Activated naive CD4-positive, alpha-beta T cell treated with anti-CD3 and anti-CD28 coated beads, Interleukin-2, amount 50 U/mL, for 16 hours (primary cell): Measurements from ENCODE around the gene VWA8.
A peak's percentile ranks its signal among the peaks of the same experiment; 100 is the strongest.
"Not testable (repeated sequence)": the region's sequence is repeated elsewhere in the genome, so short reads cannot be mapped to it uniquely, and the experiment has no call there.

Experiments used
- DNase-seq: peaks from one replicate; pipeline ENCODE4 v3.0.0-alpha.2; 2020

Gene VWA8

DNA sequence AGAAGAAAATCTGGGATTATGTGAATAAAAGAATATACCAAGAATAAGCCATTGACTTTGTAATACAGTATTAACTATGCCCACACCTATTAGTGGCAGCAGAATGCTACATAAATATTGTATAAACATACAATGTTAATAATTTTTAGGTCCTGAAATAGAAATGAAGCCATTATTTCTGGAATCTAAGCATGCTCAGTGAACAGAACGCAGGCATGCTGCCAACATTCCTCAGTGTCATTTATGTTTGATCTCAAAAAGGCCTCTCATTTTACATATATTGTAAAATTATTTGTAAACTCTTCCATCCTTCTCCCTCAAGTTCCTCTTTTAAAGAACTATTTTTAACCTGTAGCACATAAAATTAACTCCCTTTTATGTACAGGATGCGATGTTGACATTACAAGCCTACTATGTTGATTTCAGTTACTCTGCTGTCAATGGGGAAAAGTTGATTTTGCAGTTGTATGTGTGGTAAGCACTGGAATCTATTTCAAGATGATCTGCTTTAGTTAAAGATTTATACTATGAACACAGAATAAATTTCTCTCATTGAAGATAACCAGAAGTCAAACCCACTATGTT is 118.8 kb downstream of the VWA8 start:
- DNase-seq = no peak

DNA sequence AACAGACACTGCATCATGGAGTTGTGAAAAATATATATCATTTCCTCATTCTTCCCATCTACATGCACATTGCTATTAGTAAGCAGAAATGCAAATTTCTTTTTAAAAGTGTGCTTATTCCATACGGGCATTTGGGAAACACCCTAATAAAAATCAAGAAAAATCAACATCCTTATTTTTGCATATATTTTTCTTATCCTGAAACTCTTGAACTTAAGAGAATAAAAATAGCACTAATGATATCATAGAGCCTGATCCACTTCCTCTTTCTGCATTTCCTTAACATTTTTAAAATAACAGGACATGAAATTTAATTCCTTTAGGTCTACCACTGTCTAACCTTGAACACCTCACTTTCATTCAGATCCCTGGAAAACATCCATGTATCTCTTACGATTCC is 123.3 kb downstream of the VWA8 start:
- no peak for DNase-seq

DNA sequence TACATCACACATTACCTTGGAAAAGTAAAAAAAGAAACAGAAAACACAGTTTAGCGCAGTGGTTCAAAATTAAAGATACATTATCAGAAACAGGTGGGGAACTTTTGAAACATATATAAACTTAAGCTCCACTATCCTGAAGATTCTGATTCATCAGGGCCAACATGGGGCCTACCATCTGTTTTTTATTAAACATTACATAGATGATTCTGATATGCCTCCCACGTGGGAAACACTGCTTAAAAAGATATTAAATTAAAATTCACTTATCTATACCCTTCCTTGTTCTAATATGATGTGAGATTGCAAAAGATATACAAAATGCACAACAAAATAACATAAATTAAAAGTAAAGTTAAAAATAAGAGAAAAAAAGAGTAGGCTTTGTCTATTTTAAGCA is 125.0 kb downstream of the VWA8 start:
- no peak for DNase-seq

DNA sequence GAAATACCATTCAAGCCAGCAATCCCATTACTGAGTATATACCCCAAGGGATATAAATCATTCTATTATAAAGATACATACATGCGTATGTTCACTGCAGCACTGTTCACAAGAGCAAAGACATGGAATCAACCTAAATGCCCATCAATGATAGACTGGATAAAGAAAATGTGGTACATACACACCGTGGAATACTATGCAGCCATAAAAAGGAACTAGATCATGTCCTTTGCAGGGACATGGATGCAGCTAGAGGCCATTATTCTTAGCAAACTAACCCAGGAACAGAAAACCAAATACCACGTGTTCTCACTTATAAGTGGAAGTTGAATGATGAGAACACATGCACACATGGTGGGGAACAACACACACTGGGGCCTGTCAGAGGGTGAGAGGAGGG is 126.2 kb downstream of the VWA8 start:
- not testable (repeated sequence) for DNase-seq

DNA sequence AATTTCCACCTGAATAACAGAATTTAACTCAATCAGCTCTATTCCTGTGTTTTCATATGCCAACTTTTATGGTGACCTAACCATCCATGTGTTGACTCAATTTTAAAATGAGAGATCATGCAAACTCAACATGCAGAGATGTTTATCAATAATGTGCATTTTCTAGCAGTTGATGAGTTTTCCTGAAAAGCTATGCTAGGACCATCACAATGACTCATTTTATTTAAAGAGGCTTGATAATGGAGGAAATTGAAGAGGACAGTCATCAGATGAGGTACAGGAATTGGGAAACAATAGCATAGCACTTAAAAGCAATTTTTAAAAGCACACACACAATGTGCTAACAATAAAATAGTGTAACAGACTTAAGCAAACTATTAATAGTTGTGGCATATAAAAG is 127.1 kb downstream of the VWA8 start:
- DNase-seq = no peak

DNA sequence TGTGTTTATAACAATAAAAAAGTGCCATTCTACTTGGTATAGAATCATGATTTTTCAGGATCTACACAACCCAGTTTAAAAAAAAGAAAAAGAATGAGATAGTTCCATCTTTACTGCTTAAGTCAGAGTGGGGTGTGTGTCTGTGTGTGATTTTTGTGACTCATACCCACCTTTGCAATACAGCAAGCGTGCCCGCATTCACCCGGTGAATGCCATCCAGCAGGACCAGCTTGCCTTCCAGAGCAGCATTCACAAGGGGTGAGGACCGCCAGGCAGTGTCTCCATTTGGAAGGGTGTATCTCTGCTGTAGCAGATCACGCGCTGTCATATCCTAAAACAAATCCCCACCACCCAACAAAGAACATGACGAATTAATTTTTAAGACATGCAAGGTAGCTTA is 127.7 kb downstream of the VWA8 start:
- DNase-seq = no peak

DNA sequence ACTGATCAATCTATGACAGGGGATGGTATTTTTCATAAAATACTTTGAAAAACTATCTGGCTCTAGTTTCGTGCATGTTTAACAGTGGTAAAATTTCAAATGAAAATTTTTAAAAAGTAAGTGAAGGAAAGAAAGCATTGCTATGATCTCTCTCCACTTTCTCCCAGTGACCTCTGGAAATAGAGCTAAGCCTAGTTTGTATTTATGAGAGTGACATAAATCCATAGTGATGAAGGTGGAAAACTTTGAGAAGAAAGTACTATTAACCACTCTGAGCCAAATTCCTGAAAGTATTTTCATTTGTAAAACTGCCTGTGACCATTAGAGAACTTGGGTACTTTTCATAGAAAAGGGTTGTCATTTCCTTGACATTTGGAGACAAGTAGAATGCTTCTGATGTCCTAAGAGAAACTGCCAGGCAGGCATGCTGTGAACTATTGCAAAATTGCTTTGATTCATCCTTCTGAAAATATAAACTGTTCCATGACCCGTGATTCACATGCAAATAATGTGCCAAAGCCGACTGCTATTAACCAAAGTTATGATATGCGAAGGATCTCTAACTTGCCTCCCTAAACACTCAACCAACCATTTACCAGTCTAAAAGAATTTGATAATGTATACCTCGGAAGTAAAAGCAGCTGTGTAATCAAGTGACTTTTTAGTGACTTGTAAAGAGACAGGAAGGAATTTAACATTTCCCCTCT is 133.2 kb downstream of the VWA8 start:
- no peak for DNase-seq

DNA sequence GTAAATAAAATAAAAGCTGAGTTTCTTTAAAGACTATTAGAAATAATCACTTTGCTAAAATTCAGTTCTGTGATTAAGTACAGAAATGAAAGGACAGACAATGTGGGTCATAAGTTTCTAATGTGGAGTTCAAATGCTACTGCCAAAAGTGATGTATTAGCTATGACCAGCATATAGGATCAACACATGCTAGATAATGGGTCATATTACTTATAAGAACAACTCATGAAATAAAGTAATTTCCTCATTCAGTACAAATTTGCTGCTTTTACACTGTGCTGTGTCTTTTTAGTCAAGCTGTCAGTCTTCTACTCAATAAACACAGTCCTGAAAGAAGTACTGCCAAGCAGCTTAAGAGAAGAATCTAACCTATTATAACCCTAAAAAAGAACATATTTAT is 135.2 kb downstream of the VWA8 start:
- no peak for DNase-seq

DNA sequence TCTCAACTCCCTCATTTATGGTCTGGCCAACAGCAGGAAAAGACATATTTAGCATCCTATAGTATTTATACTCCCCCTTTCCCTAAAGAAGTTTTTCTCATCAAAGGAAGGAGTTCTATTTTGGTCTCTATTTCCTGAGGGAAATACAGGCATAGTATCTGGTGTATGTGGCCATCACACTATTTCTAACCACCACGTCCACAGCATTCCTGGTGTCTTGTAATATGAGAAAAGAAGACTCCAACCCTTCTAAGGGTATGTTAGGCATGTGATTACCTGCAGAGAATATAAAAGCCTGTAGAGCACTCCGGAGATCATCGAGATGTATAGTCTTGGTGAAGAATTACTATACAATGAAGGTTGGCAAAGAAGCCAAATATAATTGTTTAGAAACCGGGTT is 137.4 kb downstream of the VWA8 start:
- DNase-seq = no peak

DNA sequence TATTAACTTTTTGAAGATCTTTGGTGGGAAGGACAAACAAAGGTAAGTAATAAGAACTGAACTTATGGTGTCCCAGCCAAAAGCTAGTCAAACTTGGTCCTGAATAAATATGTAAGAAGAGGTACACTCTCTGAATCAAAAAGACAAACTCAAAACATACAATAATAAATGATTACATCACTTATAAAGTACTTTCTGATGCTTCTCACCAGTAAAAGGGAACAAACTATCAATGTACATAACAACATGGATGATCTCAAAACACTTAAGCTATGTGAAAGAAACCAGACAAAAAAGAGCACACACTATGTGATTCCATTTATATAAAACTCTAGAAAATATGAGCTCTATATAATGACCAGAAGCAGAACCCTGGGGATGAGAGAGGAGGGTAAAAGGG is 138.3 kb downstream of the VWA8 start:
- DNase-seq = no peak

DNA sequence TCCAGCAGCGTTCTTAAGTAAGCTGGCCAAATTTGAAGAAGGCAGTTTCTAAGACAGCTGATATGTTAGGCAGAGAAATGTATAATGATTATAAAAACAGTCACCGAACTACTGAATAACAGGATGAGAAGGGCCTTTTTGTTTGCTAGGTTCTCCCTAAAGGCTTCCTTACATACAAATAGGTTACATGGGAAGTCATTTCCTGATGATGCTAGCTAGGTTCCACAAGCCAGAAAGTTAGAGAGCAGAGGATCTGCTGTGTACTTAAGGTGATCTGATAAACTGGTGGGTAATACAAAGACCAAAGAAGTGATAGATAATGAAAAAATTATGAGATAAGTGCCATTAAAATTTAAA is 139.7 kb downstream of the VWA8 start:
- DNase-seq = no peak

DNA sequence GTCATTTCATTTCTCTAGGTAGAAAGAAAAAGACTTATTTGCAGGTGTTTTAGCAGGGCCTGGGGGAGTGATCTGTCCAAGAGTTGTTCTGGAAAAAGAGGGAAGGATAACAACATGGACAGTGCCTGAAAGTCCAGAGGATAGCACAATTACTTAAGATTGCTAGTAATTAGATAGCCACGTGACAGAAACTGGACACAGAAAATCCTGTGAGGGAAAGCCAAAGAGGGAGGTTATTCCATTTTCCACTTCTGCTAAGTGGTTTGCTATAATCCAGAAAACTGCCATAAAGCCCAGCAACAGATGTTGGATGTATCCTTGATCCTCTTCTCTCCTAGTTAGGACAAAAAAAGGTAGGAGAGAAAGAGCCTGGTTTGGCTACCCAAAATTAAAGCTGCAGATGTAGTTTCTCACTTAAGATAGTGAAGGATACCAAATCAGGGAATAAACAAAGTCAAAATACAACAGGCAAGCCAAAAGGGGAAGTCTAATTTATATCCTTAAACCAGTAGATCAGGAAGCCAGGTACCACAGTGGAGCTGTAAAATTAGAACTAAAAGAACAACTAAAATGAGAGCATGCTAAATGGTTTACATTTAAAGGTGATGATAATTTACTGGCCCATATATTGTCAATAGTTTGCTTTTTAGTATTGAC is 140.2 kb downstream of the VWA8 start:
- DNase-seq = no peak

DNA sequence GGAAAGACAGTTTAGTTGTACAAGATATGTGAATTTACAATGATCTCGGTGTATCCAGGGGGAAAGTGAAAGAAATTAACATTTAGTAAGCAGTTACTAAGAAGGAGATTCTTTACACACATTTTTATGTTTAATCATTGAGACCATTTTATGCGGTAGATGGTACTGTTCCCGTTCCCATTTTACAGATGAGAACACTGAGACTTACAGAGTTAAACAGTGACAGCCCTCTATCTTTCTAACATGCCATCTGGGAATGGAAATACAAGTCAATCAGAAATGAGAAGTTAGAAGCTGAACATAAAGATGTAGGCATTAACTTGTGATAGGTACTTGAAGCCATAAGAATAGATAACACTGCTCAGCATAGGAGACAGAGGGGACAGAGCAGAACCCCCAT is 144.9 kb downstream of the VWA8 start:
- DNase-seq = no peak

DNA sequence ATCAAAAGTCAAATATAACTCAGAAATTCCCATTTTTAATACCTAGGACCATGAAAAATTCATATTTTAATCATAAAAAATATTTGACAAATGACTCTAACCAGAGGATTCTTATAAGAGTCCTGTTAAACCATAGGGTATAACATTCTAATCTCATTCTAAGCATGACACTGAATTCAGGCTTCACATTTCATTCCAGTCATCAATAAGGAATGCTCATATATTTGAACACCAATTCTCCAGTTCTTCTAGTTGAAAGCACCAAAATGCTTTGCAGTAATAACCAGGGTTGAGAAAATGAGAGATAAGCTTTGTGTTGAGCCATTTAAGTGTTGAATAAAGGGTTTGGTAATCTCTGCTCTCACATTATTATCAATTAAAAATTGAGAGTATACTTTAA is 147.5 kb downstream of the VWA8 start:
- DNase-seq = no peak

DNA sequence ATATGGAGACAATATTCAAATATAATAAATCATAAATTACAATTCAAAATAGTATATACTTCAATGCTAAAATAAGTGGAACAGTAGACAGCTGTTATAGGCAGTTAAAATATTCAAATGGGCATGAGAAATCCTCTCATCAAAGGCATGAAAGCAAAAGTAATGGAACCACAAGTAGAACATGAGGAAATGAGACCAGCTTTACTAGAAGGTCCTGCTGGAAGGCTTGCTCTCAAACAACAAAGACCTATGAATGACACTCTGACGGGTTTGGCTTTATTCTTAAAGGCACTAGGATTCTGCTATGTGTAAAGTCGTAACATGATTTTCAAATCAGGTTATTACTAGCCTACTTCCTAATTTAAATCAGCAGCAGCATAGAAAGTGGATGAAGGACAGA is 148.1 kb downstream of the VWA8 start:
- DNase-seq = no peak

DNA sequence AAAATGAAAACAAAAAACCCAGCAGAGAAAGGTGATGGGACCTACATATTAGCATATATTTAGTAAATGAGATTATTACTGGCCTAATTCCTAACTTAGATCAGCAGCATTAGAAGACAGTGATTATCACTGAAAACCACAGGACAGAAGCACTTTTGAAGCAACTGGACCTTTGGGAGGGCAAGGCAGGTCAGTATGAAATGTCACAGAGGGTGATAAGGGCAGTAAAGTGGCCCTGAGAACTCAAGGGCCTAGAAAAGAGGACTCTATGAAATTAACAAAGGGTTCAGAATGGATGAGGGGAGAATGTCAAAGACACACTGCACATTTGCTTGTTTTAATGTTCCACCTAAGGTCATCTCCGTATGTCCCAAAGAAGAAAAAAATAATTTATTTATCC is 148.7 kb downstream of the VWA8 start:
- DNase-seq = no peak

DNA sequence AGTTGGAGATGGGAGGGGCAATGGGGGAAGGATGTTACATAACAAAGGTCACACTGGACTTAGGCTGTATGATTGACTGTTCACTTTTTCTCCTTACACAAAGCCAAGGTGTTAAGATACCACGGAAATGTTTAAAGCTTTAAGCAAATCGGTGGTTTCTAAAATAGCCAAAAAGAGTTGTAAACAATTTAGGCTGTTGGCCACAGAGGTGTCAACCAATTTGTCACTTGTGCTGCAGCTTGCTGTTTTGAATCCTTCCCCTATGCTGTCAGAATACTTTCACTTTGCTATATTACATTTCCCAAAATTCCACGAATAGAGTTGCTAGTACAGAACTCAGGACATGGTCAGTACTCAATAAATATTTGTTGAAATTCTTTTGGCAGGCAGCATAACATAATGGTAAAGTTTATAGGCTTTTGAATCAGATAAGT is 149.3 kb downstream of the VWA8 start:
- DNase-seq = no peak

DNA sequence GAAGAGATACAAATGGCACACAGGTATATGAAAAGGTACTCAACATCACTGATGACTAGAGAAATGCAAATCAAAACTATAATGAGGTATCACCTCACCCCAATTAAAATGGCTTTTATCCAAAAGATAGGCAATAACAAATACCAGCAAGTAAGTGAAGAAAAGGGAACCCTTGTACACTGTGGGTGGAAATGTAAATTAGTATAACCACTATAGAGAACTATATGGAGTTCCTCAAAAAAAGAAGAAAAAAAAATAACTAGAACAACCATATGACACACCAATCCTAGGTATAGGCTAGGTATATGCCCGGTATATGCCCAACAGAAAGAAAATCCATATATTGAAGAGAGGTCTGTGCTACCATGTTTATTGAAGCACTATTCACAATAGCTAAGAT is 150.9 kb downstream of the VWA8 start:
- DNase-seq = no peak

DNA sequence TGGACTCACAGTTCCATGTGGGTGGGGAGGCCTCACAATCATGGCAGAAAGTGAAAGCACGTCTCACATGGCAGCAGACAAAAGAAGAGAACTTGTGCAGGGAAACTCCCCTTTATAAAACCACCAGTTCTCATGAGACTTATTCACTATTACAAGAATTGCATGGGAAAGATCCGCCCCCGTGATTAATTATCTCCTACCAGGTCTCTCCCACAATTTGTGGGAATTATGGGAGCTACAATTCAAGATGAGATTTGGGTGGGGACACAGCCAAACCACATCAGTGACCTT is 157.5 kb downstream of the VWA8 start:
- DNase-seq = peak; percentile 25

DNA sequence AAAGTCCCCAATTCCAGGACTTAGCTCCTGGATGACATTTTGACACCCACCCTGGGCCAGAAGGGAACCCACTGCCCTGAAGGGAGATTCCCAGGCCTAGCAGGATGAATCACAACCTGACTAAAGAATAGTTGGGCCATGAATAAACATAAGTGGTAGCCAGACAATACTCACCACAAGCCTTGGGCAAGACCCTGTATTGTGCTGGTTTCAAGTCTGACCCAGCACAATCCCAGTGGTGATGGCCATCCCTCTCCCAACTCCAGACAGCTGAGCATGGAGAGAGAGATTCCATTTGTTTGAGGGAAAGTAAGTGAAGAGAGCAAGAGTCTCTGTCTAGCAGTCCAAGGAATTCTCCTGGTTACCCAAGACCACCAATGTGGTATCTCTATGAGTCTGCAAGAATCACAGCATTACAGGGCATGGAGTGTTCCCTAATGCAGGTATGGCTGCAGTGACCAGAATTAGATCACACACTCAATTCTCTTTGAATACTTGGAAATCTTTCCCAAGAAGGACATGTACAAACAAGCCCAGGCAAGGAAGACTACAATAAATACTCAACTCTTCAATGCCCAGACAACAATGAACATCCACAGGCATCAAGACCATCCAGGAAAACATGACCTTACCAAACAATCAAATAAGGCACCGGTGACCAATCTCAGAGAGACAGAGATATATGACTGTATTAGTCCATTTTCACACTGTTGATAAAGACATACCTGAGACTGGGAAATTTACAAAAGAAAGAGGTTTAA is 158.0 kb downstream of the VWA8 start:
- no peak for DNase-seq

DNA sequence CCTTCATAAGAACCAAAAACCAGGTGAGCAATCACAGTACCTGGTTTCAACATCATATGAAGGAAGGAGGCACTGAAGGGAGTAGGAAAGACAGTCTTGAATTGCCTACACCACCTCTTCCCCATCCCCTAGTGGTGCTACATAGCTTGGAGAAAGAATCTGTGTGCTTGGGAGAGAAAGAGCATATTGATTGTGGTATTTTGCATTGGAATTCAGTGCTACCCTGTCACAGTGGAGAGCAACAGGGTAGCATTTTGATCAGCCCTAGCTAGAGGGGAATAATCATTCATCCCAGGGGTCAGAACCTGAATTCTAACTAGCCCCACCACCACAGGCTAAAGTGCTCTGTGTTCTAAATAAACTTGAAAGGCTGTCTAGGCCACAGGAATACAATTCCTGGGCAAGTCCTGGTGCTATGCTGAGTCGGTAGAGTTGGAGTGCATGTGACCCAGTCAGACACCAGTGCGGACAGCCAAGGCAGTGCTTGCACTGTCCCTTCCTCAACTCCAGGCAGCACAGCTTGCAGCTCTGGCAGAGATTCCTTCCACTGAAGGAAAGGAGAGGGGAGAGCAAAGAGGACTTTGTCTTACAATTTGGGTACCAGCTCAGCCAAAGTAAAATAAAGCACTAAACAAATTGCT is 158.7 kb downstream of the VWA8 start:
- no peak for DNase-seq

DNA sequence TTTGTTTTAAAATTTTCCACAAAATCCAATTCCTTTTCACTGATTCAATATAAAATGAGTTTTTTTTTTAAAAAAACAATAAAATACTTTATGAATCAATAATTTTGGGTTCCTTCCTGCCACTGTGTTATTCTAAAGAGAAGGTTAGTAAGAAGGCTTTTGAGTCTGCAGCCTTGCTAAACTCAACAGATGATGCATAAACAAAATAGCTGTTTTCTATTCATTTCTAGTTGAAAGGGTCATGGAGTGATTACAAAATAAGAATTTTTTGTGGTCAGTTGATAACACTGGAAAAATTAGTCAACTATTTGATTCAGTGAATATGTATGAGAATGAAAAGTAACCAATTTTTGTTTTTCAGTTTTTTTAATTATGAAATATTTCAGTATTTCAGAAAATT is 169.9 kb downstream of the VWA8 start:
- DNase-seq = no peak

DNA sequence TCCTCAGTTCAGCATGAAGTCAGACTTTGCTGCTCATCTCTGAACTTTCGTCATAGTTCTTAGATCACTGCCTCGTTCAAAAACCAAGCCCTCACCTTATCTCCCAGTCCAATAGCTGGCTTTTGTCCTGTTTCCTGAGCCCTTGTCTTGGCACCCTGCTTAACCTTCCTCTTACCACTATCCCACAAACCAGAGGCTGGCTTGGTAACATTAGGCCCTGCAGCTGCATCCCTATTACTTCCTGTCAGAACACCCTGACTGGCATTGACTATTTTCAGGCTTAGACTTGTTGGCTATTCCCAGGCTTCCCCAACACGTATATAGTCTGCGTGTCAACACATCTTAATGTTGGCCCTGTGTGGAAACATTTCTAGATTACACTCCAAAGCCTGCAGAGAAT is 172.4 kb downstream of the VWA8 start:
- no peak for DNase-seq
